Type B pancreatic cell (in vitro differentiated cells): ENCODE results near the gene RHOBTB3. TPM values are rescaled to one million over a fixed set of nuclear protein-coding genes. Genes with fewer than 3 reads are reported as not detected.
A peak's percentile ranks its signal among the peaks of the same experiment; 100 is the strongest.

Source experiments
- DNase-seq: peaks from one replicate; pipeline ENCODE4 v3.0.0; 2021; ENCODE audit warnings: mixed read lengths; ENCODE audit not compliant: unreplicated experiment; ENCODE audit errors: extremely low spot score
- H3K27ac Mint-ChIP-seq: 2 replicates; pipeline ENCODE4 v1.8.0; 2021; ENCODE audit warnings: mild to moderate bottlenecking, mixed read lengths
- H3K27me3 Mint-ChIP-seq: 2 replicates; pipeline ENCODE4 v1.8.0; 2021; ENCODE audit warnings: mixed read lengths
- H3K36me3 Mint-ChIP-seq: 2 replicates; pipeline ENCODE4 v1.8.0; 2021; ENCODE audit warnings: mixed read lengths
- H3K4me1 Mint-ChIP-seq: one replicate; pipeline ENCODE4 v1.8.0; 2021; ENCODE audit warnings: mixed read lengths; ENCODE audit not compliant: unreplicated experiment
- H3K4me3 Mint-ChIP-seq: 2 replicates; pipeline ENCODE4 v1.8.0; 2021; ENCODE audit warnings: mild to moderate bottlenecking, mixed read lengths
- H3K9me3 Mint-ChIP-seq: 2 replicates; pipeline ENCODE4 v1.8.0; 2021; ENCODE audit warnings: mixed read lengths
- total RNA-seq: library from RNA; stranded (reverse); gene quantifications from 2 replicates; pipeline ENCODE4 v1.2.1, GENCODE V29; 2021; ENCODE audit warnings: low replicate concordance
- TF ChIP-seq, protein P1 (sequence below): fragments of 200-600 bp; sonication (generic); conservative IDR thresholded peaks from 2 replicates; pipeline ENCODE4 v1.5.0; 2021; ENCODE audit warnings: antibody characterized with exemption, mild to moderate bottlenecking

RHOBTB3 gene
- total RNA-seq, 1 donor from 2014 or later = 76.3 TPM

DNA sequence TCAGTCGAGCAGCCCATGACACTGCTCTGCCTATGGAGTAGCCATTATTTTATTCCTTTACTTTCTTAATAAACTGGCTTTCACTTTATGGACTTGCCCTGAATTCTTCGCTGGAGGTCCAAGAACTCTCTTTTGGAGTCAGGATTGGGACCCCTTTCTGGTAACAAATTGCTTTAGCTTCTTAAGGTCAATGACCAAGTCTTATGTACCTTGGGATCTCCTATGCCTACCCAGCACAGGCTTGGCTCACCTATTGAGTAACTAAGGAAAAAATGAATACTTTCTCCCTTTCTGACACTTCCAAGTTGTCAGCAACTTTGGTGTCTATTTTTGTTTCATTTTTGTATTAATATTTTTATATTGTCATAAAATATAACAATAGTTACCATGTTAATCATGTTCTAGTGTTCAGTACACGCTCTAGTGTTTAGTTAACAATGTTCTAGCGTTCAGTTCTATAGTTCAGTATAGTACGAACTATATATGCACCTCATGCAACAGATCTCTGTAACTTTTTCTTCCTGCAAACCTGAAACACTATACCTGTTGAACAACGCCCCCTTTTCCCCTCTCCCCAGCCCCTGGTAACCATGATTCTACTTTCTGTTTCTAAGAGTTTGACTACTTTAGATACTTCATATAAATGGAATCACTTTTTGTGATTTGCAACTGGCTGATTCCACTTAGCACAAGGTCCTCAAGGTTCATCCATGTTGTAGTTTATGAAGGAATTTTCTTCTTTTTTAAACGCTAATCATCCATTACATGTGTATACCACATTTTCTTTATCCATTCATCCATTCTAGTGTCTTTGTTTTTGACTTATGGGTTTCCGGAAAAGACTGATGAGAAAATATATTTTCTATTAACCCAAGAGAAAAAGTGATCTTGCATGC is 1.8 kb upstream of the RHOBTB3 start:
- TF ChIP-seq, protein P1, sequence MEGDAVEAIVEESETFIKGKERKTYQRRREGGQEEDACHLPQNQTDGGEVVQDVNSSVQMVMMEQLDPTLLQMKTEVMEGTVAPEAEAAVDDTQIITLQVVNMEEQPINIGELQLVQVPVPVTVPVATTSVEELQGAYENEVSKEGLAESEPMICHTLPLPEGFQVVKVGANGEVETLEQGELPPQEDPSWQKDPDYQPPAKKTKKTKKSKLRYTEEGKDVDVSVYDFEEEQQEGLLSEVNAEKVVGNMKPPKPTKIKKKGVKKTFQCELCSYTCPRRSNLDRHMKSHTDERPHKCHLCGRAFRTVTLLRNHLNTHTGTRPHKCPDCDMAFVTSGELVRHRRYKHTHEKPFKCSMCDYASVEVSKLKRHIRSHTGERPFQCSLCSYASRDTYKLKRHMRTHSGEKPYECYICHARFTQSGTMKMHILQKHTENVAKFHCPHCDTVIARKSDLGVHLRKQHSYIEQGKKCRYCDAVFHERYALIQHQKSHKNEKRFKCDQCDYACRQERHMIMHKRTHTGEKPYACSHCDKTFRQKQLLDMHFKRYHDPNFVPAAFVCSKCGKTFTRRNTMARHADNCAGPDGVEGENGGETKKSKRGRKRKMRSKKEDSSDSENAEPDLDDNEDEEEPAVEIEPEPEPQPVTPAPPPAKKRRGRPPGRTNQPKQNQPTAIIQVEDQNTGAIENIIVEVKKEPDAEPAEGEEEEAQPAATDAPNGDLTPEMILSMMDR = no peak
- no peak for DNase-seq
- Mint-ChIP-seq H3K4me1 (peaks cover 58% of the 10 kb centered on the region), H3K36me3 (peaks cover 6% of the 10 kb centered on the region), H3K4me3 (peak overlapping the region; percentile 91), H3K27ac (peak overlapping the region; percentile 92), H3K9me3 (no peaks in the 10 kb centered on the region), H3K27me3 (no peaks in the 10 kb centered on the region)

DNA sequence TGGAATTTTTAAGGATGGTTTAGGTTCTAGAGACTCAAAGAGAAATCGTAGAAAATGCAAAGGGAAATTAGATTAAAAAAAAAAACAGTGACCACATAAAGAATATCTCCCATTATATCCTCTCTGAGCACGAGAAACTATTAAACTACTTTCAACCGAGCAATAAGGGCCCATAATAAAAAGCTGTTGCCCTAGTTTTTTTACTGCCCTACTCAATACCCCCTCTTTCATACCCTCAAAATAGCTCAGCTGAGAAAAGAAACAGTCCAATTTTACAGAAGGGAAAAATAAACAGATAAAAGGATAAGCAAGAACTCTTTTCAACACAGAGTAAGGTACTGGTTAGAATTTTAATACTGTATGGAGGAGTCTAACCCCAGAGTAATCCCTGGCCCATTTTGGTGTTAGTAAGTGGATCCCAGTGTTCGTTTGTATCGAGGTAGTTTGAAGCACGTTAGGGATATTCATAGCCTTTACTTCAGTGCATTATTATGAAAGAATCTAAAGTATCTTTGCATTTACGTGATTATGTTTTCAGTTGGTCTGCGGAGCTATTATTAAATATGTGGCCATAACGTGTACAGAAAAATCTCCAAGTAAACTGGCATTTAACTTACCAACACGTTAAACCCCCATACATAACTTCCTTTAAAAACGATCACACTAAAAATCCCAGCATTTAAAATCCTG is 980 bp upstream of the RHOBTB3 start:
- DNase-seq = no peak
- H3K4me3 Mint-ChIP-seq = peak overlapping the region; percentile 91
- peaks cover 6% of the 10 kb centered on the region for H3K36me3 Mint-ChIP-seq
- H3K4me1 Mint-ChIP-seq = peaks cover 66% of the 10 kb centered on the region
- no peaks in the 10 kb centered on the region for H3K9me3 Mint-ChIP-seq
- H3K27ac Mint-ChIP-seq = peak overlapping the region; percentile 92
- TF ChIP-seq, protein P1 = no peak
- H3K27me3 Mint-ChIP-seq = no peaks in the 10 kb centered on the region

DNA sequence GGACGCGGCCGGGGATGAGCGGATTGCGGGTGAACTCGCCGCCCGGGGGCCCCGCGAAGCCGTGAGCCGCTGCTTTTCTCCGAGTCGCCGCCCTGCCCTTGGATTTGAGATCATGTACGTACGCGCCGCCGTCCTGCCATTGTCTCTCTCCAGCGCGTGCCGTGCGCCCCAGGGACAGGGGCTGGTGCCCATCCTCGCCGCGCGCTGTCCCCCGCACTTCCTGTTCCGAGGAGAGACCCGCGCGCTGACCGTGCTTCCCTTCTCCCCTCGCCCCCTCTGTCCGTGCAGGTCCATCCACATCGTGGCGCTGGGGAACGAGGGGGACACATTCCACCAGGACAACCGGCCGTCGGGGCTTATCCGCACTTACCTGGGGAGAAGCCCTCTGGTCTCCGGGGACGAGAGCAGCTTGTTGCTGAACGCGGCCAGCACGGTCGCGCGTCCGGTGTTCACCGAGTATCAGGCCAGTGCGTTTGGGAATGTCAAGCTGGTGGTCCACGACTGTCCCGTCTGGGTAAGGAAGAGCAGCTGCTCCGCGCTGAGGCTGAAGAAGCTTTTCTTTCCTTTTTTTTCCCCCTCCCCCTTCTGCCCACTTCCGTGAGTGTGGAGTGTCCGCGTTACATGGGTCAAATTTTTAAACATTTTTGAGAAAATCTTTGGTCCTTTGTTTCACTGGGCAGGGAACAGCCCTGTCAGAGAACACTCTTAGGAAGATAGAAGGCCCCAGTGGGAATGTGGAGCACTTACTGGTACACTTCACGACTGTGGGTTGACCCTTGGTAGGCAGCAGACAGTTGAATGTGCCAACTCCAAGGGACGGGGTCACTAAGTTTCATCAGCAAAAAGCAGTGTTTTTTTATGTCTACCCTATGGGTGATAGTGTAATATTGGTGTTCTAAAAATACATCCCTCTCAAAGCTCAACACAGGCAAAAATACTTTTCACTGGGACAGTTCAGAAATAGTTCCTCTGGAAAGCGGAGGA is 727 bp downstream of the RHOBTB3 start:
- H3K4me1 Mint-ChIP-seq = peaks cover 65% of the 10 kb centered on the region
- peak; percentile 75 for DNase-seq

DNA sequence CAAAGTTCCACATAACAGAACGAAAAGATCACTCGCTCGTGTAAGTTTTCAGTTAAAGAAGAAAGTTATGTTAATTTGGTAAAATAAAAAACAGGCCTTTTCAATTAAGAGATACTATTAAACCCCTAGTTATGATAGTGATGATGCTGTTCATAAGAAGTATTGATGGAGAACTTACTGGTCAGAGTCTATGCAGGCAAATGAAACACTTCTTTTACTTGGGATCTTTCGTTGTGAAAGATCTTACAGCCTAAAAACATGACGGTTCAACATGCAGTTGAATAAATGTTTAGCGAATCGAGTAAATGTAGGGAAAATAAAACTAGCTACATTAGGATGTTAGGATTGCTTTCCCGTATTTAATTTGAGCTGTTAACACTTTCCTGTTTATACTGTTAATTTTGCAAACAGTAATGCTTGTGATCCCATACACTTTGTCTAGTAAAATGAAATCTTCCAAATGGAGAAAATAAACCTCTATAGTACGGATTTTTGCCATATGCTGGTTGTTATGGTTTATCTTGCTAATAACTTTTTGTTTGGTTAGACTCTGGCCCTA is 2.0 kb downstream of the RHOBTB3 start:
- H3K27ac Mint-ChIP-seq = no peak overlapping the region
- peak overlapping the region; percentile 93 for H3K4me3 Mint-ChIP-seq
- H3K27me3 Mint-ChIP-seq = no peaks in the 10 kb centered on the region
- H3K36me3 Mint-ChIP-seq = peaks cover 11% of the 10 kb centered on the region
- no peaks in the 10 kb centered on the region for H3K9me3 Mint-ChIP-seq
- H3K4me1 Mint-ChIP-seq = peaks cover 52% of the 10 kb centered on the region
- TF ChIP-seq, protein P1 = no peak
- no peak for DNase-seq

More for the DNA sequence above, 727 bp downstream of the RHOBTB3 start:
- Mint-ChIP-seq H3K27me3 (no peaks in the 10 kb centered on the region), H3K27ac (peak overlapping the region; percentile 87), H3K4me3 (peak overlapping the region; percentile 93), H3K9me3 (no peaks in the 10 kb centered on the region), H3K36me3 (peaks cover 6% of the 10 kb centered on the region)
- TF ChIP-seq, protein P1 = peak; percentile 27

DNA sequence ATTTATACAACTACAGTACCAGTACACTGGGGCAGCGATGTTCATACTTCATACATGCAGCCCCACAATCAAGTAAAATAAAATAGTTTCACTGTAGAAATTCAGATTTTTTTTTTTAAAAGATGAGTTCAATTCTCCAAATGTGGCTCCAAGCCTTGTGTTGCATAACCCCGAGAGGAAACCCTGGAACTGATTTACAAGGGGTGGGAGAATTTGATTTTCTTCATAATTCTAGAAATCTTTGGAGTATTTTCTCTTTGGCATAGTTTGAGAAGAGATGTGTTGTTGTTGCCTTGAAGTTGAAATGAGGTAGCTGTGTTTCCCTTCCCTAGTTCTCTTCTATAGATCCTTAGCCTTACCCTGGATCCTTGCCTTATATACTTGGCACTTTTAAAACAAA is 3.1 kb downstream of the RHOBTB3 start:
- peaks cover 18% of the 10 kb centered on the region for H3K36me3 Mint-ChIP-seq
- TF ChIP-seq, protein P1 = no peak
- peak overlapping the region; percentile 57 for H3K4me3 Mint-ChIP-seq
- H3K4me1 Mint-ChIP-seq = peaks cover 43% of the 10 kb centered on the region
- H3K9me3 Mint-ChIP-seq = no peaks in the 10 kb centered on the region
- H3K27me3 Mint-ChIP-seq = no peaks in the 10 kb centered on the region
- no peak overlapping the region for H3K27ac Mint-ChIP-seq
- DNase-seq = no peak
